GM12878 (cell line): Measurements from ENCODE around the gene SDCCAG8.

Experiments used
- TF ChIP-seq, protein P1 (sequence below): IDR thresholded peaks from 2 replicates; pipeline ENCODE4 v1.6.1; 2011; ENCODE audit warnings: low read depth, low read length, improper control_type of control experiment, borderline replicate concordance
- TF ChIP-seq, protein P2 (sequence below), 3 experiments: IDR thresholded peaks in 2 of 3; conservative IDR thresholded peaks in 1 of 3; 2 replicates each; pipeline ENCODE4 v1.5.1; 2011; ENCODE audit warnings: low read depth in 3 of 3, low read length in 3 of 3, mild to moderate bottlenecking in 3 of 3, control low read depth in 2 of 3, moderate library complexity in 2 of 3, inconsistent platforms in 1 of 3, mixed read lengths in 1 of 3; ENCODE audit not compliant: control insufficient read depth in 2 of 3, insufficient read depth in 1 of 3; ENCODE audit errors: extremely low read depth in 1 of 3

- TF ChIP-seq, protein P1, sequence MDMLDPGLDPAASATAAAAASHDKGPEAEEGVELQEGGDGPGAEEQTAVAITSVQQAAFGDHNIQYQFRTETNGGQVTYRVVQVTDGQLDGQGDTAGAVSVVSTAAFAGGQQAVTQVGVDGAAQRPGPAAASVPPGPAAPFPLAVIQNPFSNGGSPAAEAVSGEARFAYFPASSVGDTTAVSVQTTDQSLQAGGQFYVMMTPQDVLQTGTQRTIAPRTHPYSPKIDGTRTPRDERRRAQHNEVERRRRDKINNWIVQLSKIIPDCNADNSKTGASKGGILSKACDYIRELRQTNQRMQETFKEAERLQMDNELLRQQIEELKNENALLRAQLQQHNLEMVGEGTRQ = no peak
- TF ChIP-seq, protein P2, sequence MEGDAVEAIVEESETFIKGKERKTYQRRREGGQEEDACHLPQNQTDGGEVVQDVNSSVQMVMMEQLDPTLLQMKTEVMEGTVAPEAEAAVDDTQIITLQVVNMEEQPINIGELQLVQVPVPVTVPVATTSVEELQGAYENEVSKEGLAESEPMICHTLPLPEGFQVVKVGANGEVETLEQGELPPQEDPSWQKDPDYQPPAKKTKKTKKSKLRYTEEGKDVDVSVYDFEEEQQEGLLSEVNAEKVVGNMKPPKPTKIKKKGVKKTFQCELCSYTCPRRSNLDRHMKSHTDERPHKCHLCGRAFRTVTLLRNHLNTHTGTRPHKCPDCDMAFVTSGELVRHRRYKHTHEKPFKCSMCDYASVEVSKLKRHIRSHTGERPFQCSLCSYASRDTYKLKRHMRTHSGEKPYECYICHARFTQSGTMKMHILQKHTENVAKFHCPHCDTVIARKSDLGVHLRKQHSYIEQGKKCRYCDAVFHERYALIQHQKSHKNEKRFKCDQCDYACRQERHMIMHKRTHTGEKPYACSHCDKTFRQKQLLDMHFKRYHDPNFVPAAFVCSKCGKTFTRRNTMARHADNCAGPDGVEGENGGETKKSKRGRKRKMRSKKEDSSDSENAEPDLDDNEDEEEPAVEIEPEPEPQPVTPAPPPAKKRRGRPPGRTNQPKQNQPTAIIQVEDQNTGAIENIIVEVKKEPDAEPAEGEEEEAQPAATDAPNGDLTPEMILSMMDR (IDR thresholded peaks at IDR 0.05 in 2 of 3, conservative IDR thresholded peaks at IDR 0.05 in 1 of 3; ENCODE audit: control insufficient read depth in 2 of 3, extremely low read depth in 1 of 3, insufficient read depth in 1 of 3, low read depth in 3 of 3, low read length in 3 of 3) = no peak
Measured at GRCh38 chr1:243487649-243488227, 231.9 kb downstream of the SDCCAG8 start.
